Middle frontal gyrus (tissue), 1 donor: ENCODE data around the gene PIK3C3.

Source experiments
- DNase-seq: peaks from one replicate; pipeline ENCODE4 v3.0.0-alpha.2; 2015; ENCODE audit warnings: low spot score; ENCODE audit errors: extremely low spot score

PIK3C3 gene

DNA sequence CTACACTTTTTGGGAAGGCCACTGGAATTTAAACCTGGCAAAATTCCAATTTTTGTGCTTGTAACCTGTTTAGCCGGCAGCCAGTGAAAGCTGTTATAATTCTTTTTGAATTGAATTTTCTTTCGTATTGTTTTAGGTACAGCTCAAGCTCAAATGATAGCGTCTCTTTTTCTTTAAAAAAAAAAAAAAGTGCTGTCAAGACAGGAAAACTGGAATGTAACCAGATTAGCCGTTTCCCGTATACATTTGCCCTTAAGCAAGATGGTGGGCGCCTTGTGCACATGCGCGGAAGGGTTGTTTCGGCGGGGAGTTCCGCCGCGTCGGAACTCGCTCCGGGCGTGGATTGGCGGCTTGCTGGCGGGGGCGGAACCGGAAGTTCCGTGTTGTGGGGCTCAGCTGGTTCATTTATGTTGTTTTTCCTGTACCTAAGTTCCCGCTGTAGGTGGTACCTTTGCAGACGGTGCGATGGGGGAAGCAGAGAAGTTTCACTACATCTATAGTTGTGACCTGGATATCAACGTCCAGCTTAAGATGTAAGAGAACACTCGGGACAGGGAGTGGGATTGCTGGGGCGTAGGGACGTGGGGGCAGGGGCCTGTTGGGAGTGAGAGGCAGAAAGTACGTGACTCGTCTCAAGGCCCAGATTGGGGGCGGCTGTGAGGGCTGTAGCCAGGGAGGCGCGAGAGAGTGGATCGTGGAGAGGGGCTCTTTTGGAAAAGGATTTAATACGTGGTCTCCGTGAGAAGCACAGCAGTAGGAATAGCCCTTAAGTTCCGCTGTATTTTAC, at the start of gene PIK3C3:
TSS of gene PIK3C3 (plus strand) at position 408 of the 787 bp plus-strand sequence. CDS start at position 466, 58 bp downstream.
- peak; percentile 89 for DNase-seq

GRCh38 chr18:41905786-41906527, 49.1 kb upstream of the PIK3C3 start:
- DNase-seq, result no peak

- DNase-seq, result peak; percentile 13
These were observed 48.4 kb upstream of the PIK3C3 start for GRCh38 chr18:41906528-41907146.

- DNase-seq, result no peak
These were observed 37.9 kb upstream of the PIK3C3 start for GRCh38 chr18:41917181-41917580.

DNA sequence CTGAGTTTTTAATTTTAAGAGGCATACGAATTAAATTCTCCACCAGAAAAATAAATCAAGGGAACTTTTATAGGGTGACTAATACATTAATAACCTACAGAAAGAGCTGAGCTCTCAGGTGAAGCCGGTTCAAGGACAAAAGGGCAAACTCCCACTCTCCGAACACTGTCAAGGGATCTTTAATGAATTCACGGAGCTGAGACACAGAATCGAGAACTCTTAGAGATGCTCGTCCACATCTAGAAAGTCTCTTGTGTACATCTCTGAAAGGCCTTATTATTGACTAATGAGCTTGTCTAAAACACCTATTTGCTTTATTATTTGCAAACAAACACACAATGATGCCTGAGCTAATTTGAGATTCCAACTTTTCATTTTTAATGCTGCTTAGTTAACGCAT, 33.3 kb upstream of the PIK3C3 start:
- DNase-seq, result no peak

DNA sequence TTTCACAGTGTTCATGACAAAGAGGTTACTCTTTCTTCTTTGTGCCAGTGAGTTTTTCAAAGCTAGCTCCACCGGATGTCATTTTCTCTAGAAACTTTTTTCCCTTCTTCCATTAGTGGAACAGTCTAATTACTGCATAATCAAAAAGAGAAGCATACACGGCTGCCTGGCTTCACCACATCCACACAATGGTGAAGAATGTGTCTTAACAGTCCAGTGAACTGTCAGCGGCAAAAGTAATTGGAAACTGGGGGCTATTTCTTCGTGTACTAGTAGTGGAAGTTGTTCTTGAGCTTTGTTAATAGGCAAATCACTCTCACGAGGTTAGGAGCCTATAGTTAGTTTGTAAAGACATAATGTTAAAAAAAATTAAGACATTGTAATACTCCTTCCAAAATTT, 32.9 kb upstream of the PIK3C3 start:
- DNase-seq, result no peak

DNA sequence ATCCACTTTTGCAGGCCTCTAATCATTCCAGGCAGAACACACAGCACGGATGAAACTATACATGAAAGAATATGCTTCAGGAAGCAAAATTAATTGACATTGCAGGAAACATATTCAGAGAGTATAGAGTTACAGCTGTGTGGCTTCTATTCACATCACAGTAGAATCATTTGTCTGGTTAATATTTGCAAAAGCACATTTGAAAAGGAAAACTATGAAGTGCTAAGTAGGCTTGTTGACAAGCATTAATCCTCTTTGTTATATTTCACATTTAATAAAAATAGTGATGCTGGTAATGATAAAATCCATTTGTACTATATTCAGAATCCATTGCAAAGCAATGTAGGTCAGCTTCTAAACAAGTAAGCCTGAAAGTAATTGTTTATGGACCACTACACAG, 32.2 kb upstream of the PIK3C3 start:
- no peak for DNase-seq

DNA sequence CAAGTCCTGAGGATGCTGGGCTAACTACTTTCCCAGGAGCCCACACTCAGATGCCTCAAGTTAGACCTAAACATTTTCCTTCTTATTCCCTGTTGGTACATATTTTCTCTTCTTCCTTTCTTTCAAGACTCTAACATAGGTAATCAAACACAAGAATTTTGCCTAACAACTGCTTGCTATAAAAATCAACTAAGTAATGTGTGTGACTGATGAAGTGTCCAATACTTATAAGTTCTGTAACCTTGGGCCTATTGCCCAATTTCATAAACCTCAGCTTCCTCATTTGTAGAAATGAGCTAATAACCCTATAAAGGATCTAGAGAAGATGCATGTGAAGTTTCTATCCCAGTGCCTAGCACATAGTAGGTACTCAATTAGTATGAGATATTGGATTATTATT, 31.6 kb upstream of the PIK3C3 start:
- no peak for DNase-seq

GRCh38 chr18:41928581-41928980, 26.5 kb upstream of the PIK3C3 start:
- no peak for DNase-seq

- no peak for DNase-seq
These were observed 22.1 kb upstream of the PIK3C3 start for GRCh38 chr18:41932899-41933298.

DNA sequence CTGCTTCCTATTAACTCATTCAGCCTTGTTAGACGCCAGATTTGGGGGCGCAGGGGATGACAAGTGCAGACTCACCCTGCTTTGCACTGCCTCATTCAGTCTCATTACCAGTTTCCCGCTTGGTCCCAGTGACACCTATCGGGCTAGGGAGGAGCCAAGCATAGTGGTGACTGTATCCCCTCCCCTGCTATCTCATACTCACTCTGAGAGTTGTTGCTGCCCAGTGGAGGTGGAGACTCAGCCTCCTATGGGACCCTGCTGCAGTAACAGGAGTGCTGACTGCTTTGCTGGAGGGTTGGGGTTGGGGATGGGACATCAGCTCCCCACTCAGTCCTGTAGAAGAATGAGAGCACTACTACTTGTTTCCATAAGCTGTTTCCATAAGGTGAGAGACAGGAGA, 21.3 kb upstream of the PIK3C3 start:
- DNase-seq, result no peak

GRCh38 chr18:41936471-41937134, 18.4 kb upstream of the PIK3C3 start:
- DNase-seq, result no peak

- no peak for DNase-seq
These were observed 16.6 kb upstream of the PIK3C3 start for GRCh38 chr18:41938445-41938844.

- DNase-seq, result no peak
These were observed 15.7 kb upstream of the PIK3C3 start for GRCh38 chr18:41939326-41939725.

- DNase-seq, result no peak
These were observed 14.4 kb upstream of the PIK3C3 start for GRCh38 chr18:41940506-41941215.

DNA sequence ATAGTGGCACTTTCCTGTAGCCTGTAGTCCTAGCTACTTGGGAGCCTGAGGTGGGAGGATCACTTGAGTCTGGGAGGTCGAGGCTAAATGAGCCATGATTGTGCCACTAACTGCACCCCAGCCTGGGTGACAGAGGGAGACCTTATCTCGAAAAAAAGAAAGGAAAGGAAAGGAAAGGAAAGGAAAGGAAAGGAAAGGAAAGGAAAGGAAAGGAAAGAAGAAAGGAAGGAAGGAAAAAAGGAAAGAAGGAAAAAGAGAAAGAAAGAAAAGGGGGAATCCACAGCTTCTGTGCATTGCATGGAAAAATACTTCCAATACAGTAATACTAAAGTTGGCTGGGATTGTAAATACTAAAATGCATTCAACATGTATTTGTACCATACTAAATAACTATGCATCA, 12.8 kb upstream of the PIK3C3 start:
- no peak for DNase-seq

DNA sequence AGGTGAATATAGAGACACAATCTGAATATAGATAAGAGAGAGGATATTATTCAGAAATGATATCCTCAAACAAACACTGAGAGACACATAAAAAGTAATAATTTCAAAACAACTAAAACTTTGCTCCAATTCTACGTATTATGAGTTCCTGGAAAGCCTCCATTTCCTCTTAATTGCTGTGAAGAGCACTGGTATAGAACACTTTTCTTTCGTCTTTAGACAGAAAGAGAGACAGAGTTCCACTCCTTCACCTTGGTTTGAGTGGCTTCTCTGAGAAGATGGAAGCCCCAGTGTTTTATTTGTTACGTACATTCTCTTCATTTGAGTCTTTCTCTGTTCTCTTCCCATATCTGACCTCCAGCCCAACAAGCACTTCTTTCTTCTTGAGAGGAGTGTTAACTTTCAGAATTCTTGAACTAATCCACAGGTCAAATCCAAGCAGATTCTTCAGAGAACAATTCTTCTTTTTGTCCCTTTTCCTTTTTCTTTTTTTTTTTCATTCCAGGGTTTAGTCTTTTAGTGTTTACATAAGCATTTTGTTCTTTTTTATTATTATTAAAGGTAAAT, 6.4 kb upstream of the PIK3C3 start:
- no peak for DNase-seq

DNA sequence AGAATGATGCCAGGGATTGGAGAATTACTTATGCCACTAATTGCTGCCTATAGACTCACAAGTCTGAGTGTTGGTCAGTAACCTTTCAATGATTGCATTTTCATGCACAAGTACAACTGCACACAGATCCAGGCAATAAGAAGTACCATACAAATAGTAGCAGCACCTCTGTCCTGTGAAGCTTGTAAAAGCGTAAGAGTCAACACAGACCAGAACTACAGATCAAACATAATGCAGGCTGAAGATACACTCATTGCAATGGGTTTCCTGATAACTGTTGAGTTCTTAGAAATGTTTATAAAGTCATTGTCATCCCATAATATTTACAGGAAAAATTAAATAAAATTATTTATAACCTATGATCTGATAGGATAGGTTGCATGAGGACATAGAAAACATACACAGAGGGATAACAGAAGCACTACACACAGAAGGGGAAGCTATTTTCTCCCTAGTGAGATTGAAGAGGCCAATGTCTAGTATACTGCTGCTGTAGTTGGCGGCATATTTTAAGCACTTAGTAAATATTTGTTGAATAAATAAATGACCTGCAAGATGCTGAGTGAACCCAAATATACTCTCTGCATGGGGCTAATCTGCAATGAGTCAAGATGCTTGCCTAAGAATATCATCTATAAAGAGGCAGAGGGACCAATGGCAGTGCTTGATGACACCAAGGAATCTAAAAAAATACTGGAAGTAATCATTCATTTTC, 5.7 kb upstream of the PIK3C3 start:
- no peak for DNase-seq

- no peak for DNase-seq
These were observed 654 bp downstream of the PIK3C3 start for GRCh38 chr18:41955688-41956087.

DNA sequence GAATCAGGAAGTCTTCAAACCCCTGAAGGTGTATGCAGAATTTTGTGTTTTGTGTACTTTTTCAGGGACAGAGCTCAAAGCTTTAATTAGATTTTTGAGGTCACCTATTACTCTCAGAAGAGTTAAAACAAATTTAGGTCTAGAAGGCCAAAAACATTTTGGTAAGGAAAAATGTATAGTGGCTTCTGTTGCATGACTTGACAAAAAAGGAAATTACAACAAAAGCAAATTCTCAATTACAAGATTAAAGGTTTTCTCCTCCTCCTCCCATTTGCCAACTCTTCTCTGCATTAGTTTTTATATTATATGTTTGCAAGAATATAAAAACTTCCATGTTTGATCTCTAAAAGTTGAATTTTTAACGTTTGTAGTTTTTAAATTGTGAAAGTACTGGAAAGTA, 4.0 kb downstream of the PIK3C3 start:
- DNase-seq, result no peak
